Lower lobe of right lung (tissue), 2 donors: ENCODE results near the gene HES7. TPM values are rescaled to one million over a fixed set of nuclear protein-coding genes. Genes with fewer than 3 reads are reported as not detected.

Experiments used
- ATAC-seq, 2 donors: fragments of 200-7000 bp; cut with Tn5 transposase; one replicate each; pipeline ENCODE4 v1.9.1; 2020 to 2022; ENCODE audit warnings: mild to moderate bottlenecking in 2 of 2, moderate library complexity in 2 of 2
- DNase-seq: peaks from one replicate; pipeline ENCODE4 v3.0.0-alpha.2; 2020
- H3K27ac ChIP-seq: fragments of 200-600 bp; one replicate; pipeline ENCODE4 v1.8.0; 2022
- H3K27me3 ChIP-seq: fragments of 200-600 bp; one replicate; pipeline ENCODE4 v1.8.0; 2022; ENCODE audit warnings: low read depth
- H3K36me3 ChIP-seq: fragments of 200-600 bp; one replicate; pipeline ENCODE4 v1.8.0; 2022; ENCODE audit warnings: mild to moderate bottlenecking
- H3K4me1 ChIP-seq: fragments of 200-600 bp; one replicate; pipeline ENCODE4 v1.8.0; 2022
- H3K4me3 ChIP-seq: fragments of 200-600 bp; one replicate; pipeline ENCODE4 v1.8.0; 2022; ENCODE audit warnings: mild to moderate bottlenecking
- H3K9me3 ChIP-seq: fragments of 200-600 bp; one replicate; pipeline ENCODE4 v1.8.0; 2022
- intact Hi-C: fragments of 100-400 bp; cut with DNase I; formaldehyde crosslinking; loops from one replicate; pipeline ENCODE4 v1.11.0; 2022
- total RNA-seq: library from RNA; stranded (reverse); fragmentation: NEBNext Ultra II Directional; extraction: Animal tissue kit (Norgen Biotek cat#: 25700); gene quantifications from one replicate; pipeline ENCODE4 v1.2.1, GENCODE V29; 2021
- TF ChIP-seq, protein P1 (sequence below): fragments of 200-600 bp; IDR thresholded peaks from one replicate; pipeline ENCODE4 v1.8.0; 2022; ENCODE audit warnings: antibody characterized with exemption, mild to moderate bottlenecking
- donor health status: DM: no; HTN: yes; CAD: no; lungs with severe emphysema.

The HES7 gene
- total RNA-seq, 1 donor from 2014 or later = 0.21 TPM

- Histone ChIP-seq H3K4me3 (peak overlapping the region; percentile 74), H3K4me1 (peaks cover 83% of the 10 kb centered on the region), H3K36me3 (no peaks in the 10 kb centered on the region), H3K27ac (no peak overlapping the region), H3K9me3 (no peaks in the 10 kb centered on the region), H3K27me3 (peaks cover 48% of the 10 kb centered on the region)
- DNase-seq = no peak
- TF ChIP-seq, protein P1, sequence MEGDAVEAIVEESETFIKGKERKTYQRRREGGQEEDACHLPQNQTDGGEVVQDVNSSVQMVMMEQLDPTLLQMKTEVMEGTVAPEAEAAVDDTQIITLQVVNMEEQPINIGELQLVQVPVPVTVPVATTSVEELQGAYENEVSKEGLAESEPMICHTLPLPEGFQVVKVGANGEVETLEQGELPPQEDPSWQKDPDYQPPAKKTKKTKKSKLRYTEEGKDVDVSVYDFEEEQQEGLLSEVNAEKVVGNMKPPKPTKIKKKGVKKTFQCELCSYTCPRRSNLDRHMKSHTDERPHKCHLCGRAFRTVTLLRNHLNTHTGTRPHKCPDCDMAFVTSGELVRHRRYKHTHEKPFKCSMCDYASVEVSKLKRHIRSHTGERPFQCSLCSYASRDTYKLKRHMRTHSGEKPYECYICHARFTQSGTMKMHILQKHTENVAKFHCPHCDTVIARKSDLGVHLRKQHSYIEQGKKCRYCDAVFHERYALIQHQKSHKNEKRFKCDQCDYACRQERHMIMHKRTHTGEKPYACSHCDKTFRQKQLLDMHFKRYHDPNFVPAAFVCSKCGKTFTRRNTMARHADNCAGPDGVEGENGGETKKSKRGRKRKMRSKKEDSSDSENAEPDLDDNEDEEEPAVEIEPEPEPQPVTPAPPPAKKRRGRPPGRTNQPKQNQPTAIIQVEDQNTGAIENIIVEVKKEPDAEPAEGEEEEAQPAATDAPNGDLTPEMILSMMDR = no peak
- intact Hi-C loops = no loop called here
- no peak for ATAC-seq
These were observed 797 bp downstream of the HES7 start for GRCh38 chr17:8122924-8123694.

DNA sequence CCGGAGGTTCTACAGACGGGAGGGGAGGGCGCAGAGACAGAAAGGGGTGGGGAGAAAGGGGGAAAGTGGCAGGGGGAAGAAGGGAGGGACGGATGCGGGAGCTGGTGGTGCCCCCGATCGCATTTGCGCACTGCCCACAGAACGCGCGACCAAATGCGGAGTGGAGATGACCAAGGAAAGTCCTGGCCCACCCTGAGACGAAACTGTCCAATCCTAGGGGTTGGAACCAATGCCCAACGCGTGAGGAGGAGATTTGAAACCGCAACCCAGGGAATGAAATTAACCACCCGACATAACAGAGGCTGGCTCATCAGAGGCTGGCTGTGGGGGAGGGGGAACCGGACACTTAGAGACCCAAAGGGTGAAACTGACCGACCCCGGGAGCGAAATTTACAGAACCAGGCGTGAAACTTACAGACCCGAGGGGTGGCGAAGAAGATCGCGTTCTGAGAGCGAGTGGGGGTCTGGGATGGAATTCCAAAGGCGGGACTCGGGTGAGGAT lies 1.4 kb downstream of the HES7 start:
- H3K27me3 ChIP-seq = peaks cover 47% of the 10 kb centered on the region
- no peak for DNase-seq
- no peaks in the 10 kb centered on the region for H3K36me3 ChIP-seq

GRCh38 chr17:8121681-8122421 lies 2.1 kb downstream of the HES7 start:
- Histone ChIP-seq H3K27ac (peak overlapping the region; percentile 2), H3K9me3 (no peaks in the 10 kb centered on the region), H3K27me3 (peaks cover 54% of the 10 kb centered on the region), H3K4me3 (peak overlapping the region; percentile 74), H3K4me1 (peaks cover 88% of the 10 kb centered on the region), H3K36me3 (no peaks in the 10 kb centered on the region)
- intact Hi-C loops = no loop called here
- DNase-seq = no peak
- TF ChIP-seq, protein P1 = peak; percentile 50
- peak; percentile 5 to 21 for ATAC-seq

More for the DNA sequence above, 1.4 kb downstream of the HES7 start:
- Histone ChIP-seq H3K27ac (no peak overlapping the region), H3K4me1 (peaks cover 89% of the 10 kb centered on the region), H3K4me3 (peak overlapping the region; percentile 74), H3K9me3 (no peaks in the 10 kb centered on the region)
- no peak for ATAC-seq
- intact Hi-C loops = no loop called here
- TF ChIP-seq, protein P1 = no peak

- DNase-seq = no peak
- Histone ChIP-seq H3K9me3 (no peaks in the 10 kb centered on the region), H3K4me1 (peaks cover 85% of the 10 kb centered on the region), H3K27me3 (peaks cover 59% of the 10 kb centered on the region), H3K4me3 (peak overlapping the region; percentile 74), H3K36me3 (no peaks in the 10 kb centered on the region), H3K27ac (peak overlapping the region; percentile 2)
- intact Hi-C loops = no loop called here
- ATAC-seq = no peak
- TF ChIP-seq, protein P1 = no peak
These were observed 2.6 kb downstream of the HES7 start for GRCh38 chr17:8121407-8121680.

DNA sequence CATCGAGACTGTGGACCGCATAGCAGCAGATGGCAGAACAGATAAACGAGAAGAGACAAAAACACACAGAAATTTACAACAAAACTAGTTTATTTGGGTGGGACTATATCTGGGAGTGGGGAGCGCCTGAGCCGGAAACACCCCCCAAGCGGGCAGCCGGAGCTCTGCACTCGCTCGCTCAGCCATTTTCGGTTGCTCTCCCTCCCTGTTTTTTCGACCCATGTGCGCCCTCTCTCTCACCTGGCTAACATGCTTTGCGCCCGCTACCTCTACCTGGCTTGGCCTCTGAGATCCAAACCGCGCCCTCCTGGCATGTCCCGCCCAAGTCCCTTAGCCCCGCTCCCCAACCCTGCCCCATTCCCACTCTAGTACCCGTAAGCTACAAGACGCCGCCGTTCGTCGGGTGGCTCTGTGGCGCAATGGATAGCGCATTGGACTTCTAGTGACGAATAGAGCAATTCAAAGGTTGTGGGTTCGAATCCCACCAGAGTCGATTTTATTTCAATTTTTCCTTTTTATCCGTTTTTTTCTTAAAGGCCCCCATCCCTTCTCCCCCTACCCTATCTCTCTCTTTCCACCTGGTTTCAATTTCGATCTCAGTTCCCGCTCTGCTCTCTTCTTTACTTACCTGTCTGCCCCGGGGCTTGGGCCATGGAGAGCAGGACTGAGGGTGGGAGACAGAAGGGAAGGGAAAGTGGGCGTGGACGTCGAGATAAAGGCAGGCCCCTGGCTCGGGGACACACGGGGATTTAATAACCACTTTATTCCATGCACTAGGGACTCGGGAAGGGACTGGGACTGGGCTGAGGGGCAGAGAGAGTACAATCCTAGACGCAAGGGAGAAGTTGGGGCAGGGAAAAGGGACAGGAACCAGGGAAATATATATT lies 3.1 kb downstream of the HES7 start:
- intact Hi-C loops = no loop called here
- TF ChIP-seq, protein P1 = peak; percentile 37
- Histone ChIP-seq H3K9me3 (no peaks in the 10 kb centered on the region), H3K4me3 (peak overlapping the region; percentile 74), H3K27ac (peak overlapping the region; percentile 75), H3K36me3 (no peaks in the 10 kb centered on the region), H3K27me3 (peaks cover 65% of the 10 kb centered on the region), H3K4me1 (peaks cover 79% of the 10 kb centered on the region)
- DNase-seq (peak; percentile 77), ATAC-seq (peak; percentile 7 to 32)
